Activated CD8-positive, alpha-beta T cell treated with anti-CD3 and anti-CD28 coated beads for 36 hours (primary cell): Measurements from ENCODE around the gene ECSCR. TPM values are rescaled to one million over a fixed set of nuclear protein-coding genes. Genes with fewer than 3 reads are reported as not detected.
A peak's percentile ranks its signal among the peaks of the same experiment; 100 is the strongest.

Source experiments
- ATAC-seq: fragments of 200-7000 bp; cut with Tn5 transposase; one replicate; pipeline ENCODE4 v1.10.0; 2021; ENCODE audit warnings: mild to moderate bottlenecking, moderate library complexity
- CTCF ChIA-PET: fragments of 350-600 bp; sonication (Branson Sonifier 250); formaldehyde crosslinking; loops from one replicate; lab custom pipeline; 2021; ENCODE audit warnings: antibody characterized with exemption; lab: Charles Lee
- POLR2A ChIA-PET: fragments of 350-600 bp; sonication (Branson Sonifier 250); formaldehyde crosslinking; loops from one replicate; lab custom pipeline; 2021; ENCODE audit warnings: antibody characterized with exemption; lab: Charles Lee
- DNase-seq: peaks from one replicate; pipeline ENCODE4 v3.0.0-alpha.2; 2020
- H3K27ac Mint-ChIP-seq: one replicate; pipeline ENCODE4 v1.8.0; 2021; ENCODE audit warnings: mild to moderate bottlenecking, mixed read lengths
- H3K27me3 Mint-ChIP-seq: one replicate; pipeline ENCODE4 v1.8.0; 2021; ENCODE audit warnings: mixed read lengths
- H3K36me3 Mint-ChIP-seq: one replicate; pipeline ENCODE4 v1.8.0; 2021; ENCODE audit warnings: low read depth, mixed read lengths
- H3K4me1 Mint-ChIP-seq: one replicate; pipeline ENCODE4 v1.8.0; 2021; ENCODE audit warnings: low read depth, mixed read lengths
- H3K4me3 Mint-ChIP-seq: one replicate; pipeline ENCODE4 v1.8.0; 2021; ENCODE audit warnings: mild to moderate bottlenecking, moderate library complexity, mixed read lengths
- H3K9me3 Mint-ChIP-seq: one replicate; pipeline ENCODE4 v1.8.0; 2021; ENCODE audit warnings: mixed read lengths
- intact Hi-C: fragments of 100-400 bp; cut with micrococcal nuclease; formaldehyde crosslinking; loops from one replicate; pipeline ENCODE4 v1.10.0; 2022
- total RNA-seq, 2 experiments: library from RNA; stranded (reverse); gene quantifications; one replicate each; pipeline ENCODE4 v1.2.3, GENCODE V29; 2021
- TF ChIP-seq, protein P1 (sequence below): fragments of 200-600 bp; IDR thresholded peaks from one replicate; pipeline ENCODE4 v1.8.0; 2022; ENCODE audit warnings: antibody characterized with exemption, mild to moderate bottlenecking

The ECSCR gene
- total RNA-seq, 2 experiments from 2014 or later: 0.25 TPM; not detected in 1

DNA sequence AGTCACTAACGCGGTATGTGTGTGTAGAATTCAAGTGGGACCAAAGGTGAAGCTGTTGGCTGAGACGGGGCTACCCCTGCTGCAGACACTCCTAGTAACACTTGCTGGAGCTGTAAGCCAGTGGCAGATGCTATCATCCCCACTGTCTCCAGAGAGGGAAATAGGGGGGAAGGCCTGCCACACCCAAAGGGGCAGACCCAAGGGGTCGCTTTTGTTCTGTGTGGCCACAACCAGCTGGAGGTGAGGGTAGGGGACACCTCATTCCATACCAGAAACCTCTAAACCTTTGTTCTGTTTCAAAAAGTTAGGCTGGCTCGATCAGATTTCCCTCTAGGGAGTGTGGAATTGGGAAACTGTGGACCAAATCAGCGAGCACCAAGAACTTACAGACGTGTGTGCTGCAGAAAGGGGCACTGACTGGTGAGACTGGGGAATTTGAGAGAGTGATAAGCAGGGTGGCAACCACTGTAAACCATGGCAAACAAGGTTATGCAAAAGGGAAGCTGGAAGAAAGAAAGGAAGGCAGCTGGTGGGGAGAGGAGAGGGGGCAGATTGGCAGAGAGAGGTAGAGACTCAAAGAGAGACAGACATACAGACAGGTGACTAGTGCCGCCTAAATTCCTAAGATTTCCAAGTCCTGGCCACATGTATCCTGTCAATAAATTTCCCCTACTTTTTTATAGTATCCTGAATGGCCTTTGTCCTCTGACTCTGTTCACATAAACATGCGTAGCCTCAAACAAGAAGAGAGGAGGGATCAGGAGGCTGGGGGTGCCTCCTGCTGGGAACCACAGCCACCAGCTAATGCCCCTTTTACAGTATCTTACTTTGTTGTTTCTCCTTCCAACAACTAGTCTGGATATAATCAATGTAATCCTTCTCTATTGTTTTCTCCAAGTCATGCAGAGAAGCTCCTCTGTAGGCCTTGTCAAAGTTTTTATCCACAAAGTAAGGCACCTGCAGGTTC, 43.0 kb downstream of the ECSCR start:
- Mint-ChIP-seq H3K4me1 (peaks cover 30% of the 10 kb centered on the region), H3K27me3 (no peaks in the 10 kb centered on the region), H3K36me3 (peaks cover 44% of the 10 kb centered on the region), H3K27ac (no peak overlapping the region), H3K4me3 (no peak overlapping the region), H3K9me3 (no peaks in the 10 kb centered on the region)
- POLR2A ChIA-PET: interaction anchor here (0.8 to 2.4 kb wide), 7 partner anchors 13 to 98 kb away, joined by 3 to 10 read pairs (median 3); partner anchors contain the start of gene DNAJC18
- intact Hi-C loops: no loop called here
- TF ChIP-seq, protein P1, sequence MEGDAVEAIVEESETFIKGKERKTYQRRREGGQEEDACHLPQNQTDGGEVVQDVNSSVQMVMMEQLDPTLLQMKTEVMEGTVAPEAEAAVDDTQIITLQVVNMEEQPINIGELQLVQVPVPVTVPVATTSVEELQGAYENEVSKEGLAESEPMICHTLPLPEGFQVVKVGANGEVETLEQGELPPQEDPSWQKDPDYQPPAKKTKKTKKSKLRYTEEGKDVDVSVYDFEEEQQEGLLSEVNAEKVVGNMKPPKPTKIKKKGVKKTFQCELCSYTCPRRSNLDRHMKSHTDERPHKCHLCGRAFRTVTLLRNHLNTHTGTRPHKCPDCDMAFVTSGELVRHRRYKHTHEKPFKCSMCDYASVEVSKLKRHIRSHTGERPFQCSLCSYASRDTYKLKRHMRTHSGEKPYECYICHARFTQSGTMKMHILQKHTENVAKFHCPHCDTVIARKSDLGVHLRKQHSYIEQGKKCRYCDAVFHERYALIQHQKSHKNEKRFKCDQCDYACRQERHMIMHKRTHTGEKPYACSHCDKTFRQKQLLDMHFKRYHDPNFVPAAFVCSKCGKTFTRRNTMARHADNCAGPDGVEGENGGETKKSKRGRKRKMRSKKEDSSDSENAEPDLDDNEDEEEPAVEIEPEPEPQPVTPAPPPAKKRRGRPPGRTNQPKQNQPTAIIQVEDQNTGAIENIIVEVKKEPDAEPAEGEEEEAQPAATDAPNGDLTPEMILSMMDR: no peak
- DNase-seq: no peak
- CTCF ChIA-PET: interaction anchor here (0.9 to 13.9 kb wide), 9 partner anchors 9 to 346 kb away, joined by 3 to 444 read pairs (median 5); partner anchors contain the start of genes SMIM33, SPATA24 and STING1
- ATAC-seq: no peak

DNA sequence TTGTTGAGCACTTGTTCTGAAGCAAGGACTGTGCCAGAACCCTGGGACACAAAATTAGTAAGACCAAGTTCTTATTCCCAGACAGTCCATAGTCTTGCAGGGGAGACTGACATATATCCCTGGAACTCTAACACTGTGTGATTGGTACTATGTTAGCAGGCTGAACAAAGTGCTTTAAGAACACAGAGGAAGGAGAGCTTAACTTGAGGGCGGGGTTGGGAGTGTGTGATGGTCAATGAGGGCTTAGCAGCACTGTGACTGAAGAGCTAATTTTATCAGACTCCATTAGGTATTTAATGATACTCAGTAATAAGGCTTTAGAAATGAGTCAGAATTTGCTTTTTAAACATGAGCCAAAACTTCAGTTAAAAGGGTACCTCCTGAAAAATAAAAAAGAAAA, 43.8 kb downstream of the ECSCR start:
- POLR2A ChIA-PET: interaction anchor here (0.8 to 0.9 kb wide), 2 partner anchors 20 to 99 kb away, joined by 3 read pairs; partner anchors contain the start of gene DNAJC18
- TF ChIP-seq, protein P1: no peak
- H3K4me3 Mint-ChIP-seq: no peak overlapping the region
- H3K27me3 Mint-ChIP-seq: no peaks in the 10 kb centered on the region
- no peaks in the 10 kb centered on the region for H3K9me3 Mint-ChIP-seq
- no peak overlapping the region for H3K27ac Mint-ChIP-seq
- H3K4me1 Mint-ChIP-seq: peaks cover 37% of the 10 kb centered on the region
- DNase-seq (no peak), ATAC-seq (no peak)
- H3K36me3 Mint-ChIP-seq: peaks cover 42% of the 10 kb centered on the region
- intact Hi-C loops: no loop called here
- CTCF ChIA-PET: interaction anchor here (1.0 to 13.9 kb wide), 4 partner anchors 8 to 347 kb away, joined by 3 to 444 read pairs (median 6); no protein-coding TSS in a partner anchor

DNA sequence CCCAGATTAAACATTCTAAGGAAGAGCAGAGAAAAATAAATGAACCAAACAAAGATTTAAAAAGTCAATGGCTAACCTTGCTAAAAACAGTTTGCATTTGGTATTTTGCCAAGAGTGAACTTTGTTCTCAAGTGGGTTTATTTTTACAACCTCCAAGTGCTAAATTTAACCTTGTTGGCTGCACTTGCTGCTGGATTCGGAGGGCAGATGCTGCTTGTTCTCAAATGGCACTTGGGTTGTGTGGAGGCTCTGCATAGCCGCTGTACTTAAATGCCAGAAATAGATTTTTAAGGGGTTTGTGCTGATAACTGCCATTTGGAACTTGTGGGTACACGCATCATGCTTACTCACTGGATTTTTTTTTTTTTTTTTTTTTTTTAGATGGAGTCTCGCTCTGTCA, 45.3 kb downstream of the ECSCR start:
- POLR2A ChIA-PET: no interaction called here
- peak overlapping the region; percentile 96 for H3K27ac Mint-ChIP-seq
- H3K4me3 Mint-ChIP-seq: no peak overlapping the region

DNA sequence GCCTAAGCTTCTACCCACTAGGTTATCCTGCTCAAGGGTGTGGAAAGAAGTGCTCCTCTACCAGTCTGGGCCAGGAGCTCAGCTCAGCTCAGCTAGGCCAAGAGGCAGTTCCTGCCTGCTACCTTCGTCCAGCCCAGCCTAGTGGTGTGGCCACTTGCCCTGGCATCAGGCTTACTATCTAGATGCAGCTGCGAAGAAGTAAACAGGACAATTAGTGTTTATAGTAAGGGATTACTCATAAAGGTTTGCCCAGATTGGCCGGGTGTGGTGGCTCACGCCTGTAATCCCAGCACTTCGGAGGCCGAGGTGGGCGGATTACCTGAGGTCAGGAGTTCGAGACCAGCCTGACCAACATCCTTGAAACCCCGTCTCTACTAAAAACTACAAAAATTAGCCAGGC, 45.9 kb downstream of the ECSCR start:
- no peak for DNase-seq
- Mint-ChIP-seq H3K4me3 (no peak overlapping the region), H3K36me3 (peaks cover 41% of the 10 kb centered on the region), H3K27ac (peak overlapping the region; percentile 96), H3K4me1 (peaks cover 45% of the 10 kb centered on the region), H3K9me3 (no peaks in the 10 kb centered on the region), H3K27me3 (no peaks in the 10 kb centered on the region)
- ChIA-PET CTCF (interaction anchor here (1.1 to 13.9 kb wide), 5 partner anchors 14 to 108 kb away, joined by 3 to 444 read pairs (median 4); partner anchors contain the start of gene SPATA24), POLR2A (interaction anchor here (1.8 to 4.1 kb wide), 2 partner anchors 12 to 28 kb away, joined by 4 to 49 read pairs; partner anchors contain the start of gene SPATA24)
- TF ChIP-seq, protein P1: no peak
- ATAC-seq: no peak
- intact Hi-C loops: no loop called here

More for the DNA sequence above, 45.3 kb downstream of the ECSCR start:
- ATAC-seq: no peak
- H3K36me3 Mint-ChIP-seq: peaks cover 42% of the 10 kb centered on the region
- H3K9me3 Mint-ChIP-seq: no peaks in the 10 kb centered on the region
- intact Hi-C loops: no loop called here
- TF ChIP-seq, protein P1: no peak
- H3K27me3 Mint-ChIP-seq: no peaks in the 10 kb centered on the region
- peaks cover 46% of the 10 kb centered on the region for H3K4me1 Mint-ChIP-seq
- DNase-seq: no peak
- CTCF ChIA-PET: interaction anchor here (1.1 to 13.9 kb wide), 3 partner anchors 14 to 158 kb away, joined by 3 to 444 read pairs (median 11); partner anchors contain the start of gene SPATA24
